Measurements from ENCODE around the gene SMCO4. TPM values are rescaled to one million over a fixed set of nuclear protein-coding genes. Genes with fewer than 3 reads are reported as not detected.

The SMCO4 gene
- total RNA-seq, 1 experiment from 2014 or later = 23.0 TPM

DNA sequence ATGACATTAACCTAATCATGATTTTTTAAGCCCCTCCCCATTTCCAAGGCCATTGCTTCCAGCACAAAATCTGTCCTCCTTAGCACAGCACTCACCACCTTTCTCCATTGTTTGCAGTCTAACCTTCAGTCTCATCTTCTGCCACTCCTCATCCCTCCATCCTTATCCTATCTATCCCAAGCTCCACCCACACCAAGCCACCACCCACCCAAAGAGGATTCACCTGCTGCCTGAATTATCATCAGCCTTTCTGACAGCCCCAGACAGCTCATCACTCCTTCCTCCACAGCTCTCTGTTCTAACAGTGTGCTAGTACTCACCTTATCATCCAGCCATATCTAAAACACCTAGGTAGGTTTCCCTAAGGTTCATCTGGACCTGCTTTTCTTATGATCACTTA lies 20.7 kb upstream of the SMCO4 start:
- ChIA-PET CTCF (no interaction called here), POLR2A (ENCODE audit: unreplicated experiment) (no interaction called here)
- no peak for DNase-seq
- Histone ChIP-seq H3K79me2 (ENCODE audit: low read depth) (no peaks in the 10 kb centered on the region), H3K4me1 (replicated peaks; ENCODE audit: insufficient read depth) (no peaks in the 10 kb centered on the region), H3K27me3 (ENCODE audit: insufficient read depth, low read depth) (no peaks in the 10 kb centered on the region), H3K4me2 (no peak overlapping the region), H4K20me1 (ENCODE audit: insufficient read depth) (no peaks in the 10 kb centered on the region), H3K9me2 (ENCODE audit: insufficient read depth) (no peaks in the 10 kb centered on the region), H3F3A (ENCODE audit: insufficient read depth, low read depth) (no peaks in the 10 kb centered on the region), H3K27ac (no peak overlapping the region), H3K4me3 (no peak overlapping the region), H3K9me3 (ENCODE audit: insufficient read depth, low read depth) (no peaks in the 10 kb centered on the region), H2AFZ (no peak overlapping the region), H3K36me3 (ENCODE audit: low read depth) (no peaks in the 10 kb centered on the region)
- no TSS peak for BruUV-seq (replicated peaks)
- no peak for TF ChIP-seq EZH2 (IDR thresholded peaks at IDR 0.05; ENCODE audit: low read depth)
- TF ChIP-seq, protein P1, sequence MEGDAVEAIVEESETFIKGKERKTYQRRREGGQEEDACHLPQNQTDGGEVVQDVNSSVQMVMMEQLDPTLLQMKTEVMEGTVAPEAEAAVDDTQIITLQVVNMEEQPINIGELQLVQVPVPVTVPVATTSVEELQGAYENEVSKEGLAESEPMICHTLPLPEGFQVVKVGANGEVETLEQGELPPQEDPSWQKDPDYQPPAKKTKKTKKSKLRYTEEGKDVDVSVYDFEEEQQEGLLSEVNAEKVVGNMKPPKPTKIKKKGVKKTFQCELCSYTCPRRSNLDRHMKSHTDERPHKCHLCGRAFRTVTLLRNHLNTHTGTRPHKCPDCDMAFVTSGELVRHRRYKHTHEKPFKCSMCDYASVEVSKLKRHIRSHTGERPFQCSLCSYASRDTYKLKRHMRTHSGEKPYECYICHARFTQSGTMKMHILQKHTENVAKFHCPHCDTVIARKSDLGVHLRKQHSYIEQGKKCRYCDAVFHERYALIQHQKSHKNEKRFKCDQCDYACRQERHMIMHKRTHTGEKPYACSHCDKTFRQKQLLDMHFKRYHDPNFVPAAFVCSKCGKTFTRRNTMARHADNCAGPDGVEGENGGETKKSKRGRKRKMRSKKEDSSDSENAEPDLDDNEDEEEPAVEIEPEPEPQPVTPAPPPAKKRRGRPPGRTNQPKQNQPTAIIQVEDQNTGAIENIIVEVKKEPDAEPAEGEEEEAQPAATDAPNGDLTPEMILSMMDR (conservative IDR thresholded peaks at IDR 0.05) = no peak
- intact Hi-C loops (cut with micrococcal nuclease; ENCODE audit: unreplicated experiment) = no loop called here

DNA sequence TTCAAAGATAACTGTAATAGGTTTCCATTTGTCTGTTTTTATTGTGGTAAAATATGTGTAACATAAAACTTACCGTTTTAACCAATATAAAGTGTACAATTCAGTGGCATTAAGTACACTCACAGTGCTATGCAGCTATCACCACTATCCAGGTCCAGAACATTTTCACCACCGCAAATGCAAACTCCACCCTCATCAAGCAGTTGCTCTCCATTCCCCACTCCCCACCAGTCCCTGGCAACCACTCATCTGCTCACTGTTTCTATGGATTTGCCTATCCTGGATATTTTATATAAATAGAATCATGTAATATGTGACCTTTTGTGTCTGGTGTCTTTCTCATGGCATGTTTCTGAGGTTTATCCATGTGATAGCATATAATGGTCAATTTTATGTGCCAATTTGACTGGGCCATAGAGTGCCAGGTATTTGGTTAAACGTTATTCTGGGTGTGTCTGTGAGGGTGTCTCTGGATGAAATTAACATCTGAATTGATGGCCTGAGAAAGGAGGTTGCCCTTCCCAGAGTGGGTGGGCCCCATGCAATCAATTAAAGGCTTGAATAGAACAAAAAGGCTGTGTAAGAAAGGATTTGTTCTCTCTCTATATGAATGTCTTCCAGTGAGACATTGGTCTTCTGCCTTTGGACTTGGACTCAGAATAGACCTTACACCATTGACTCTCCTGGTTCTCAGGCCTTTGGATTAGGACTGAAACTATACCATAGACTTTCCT lies 17.2 kb upstream of the SMCO4 start:
- H3K9me2 ChIP-seq (ENCODE audit: insufficient read depth) = no peaks in the 10 kb centered on the region
- no peaks in the 10 kb centered on the region for H3K9me3 ChIP-seq (ENCODE audit: insufficient read depth, low read depth)
- H3K4me2 ChIP-seq = no peak overlapping the region
- DNase-seq = no peak
- no peak overlapping the region for H3K4me3 ChIP-seq
- ChIA-PET CTCF (interaction anchor here (0.6 to 0.7 kb wide), 2 partner anchors 14 to 270 kb away, joined by 7 to 9 read pairs; no protein-coding TSS in a partner anchor), POLR2A (ENCODE audit: unreplicated experiment) (no interaction called here)
- peaks cover 5% of the 10 kb centered on the region; the same call in 1 of the 2 replicates for H3K27me3 ChIP-seq (ENCODE audit: insufficient read depth, low read depth)
- no peaks in the 10 kb centered on the region for H3K79me2 ChIP-seq (ENCODE audit: low read depth)
- no peaks in the 10 kb centered on the region for H4K20me1 ChIP-seq (ENCODE audit: insufficient read depth)
- no peaks in the 10 kb centered on the region for H3F3A ChIP-seq (ENCODE audit: insufficient read depth, low read depth)
- H3K27ac ChIP-seq = no peak overlapping the region
- intact Hi-C loops (cut with micrococcal nuclease; ENCODE audit: unreplicated experiment) = no loop called here
- no peak overlapping the region for H2AFZ ChIP-seq
- no peaks in the 10 kb centered on the region for H3K4me1 ChIP-seq (replicated peaks; ENCODE audit: insufficient read depth)
- BruUV-seq (replicated peaks) = no TSS peak
- H3K36me3 ChIP-seq (ENCODE audit: low read depth) = no peaks in the 10 kb centered on the region
- TF ChIP-seq EZH2 (IDR thresholded peaks at IDR 0.05; ENCODE audit: low read depth) = no peak
- TF ChIP-seq, protein P1 (conservative IDR thresholded peaks at IDR 0.05) = no peak

DNA sequence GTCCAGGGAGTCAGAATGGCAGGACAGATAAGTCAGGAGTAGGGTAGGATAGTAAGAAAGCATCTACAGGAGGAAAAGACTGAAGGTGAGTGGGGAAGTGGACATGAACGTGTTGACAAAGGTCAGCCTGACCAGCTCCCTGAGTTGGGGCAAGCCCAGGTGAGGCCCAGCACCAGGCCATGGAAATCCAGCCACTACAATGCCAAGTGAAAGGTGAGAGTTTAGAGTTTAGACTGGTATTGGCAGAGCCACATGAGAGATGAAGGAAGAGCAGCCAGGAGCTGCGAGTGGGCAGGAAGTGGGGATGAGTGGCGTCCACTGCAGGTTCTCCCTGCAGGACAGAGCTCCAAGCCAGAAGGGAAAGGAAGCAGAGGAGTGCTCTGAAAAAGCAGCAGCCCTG lies 16.5 kb upstream of the SMCO4 start:
- H3K27me3 ChIP-seq (ENCODE audit: insufficient read depth, low read depth) = peaks cover 5% of the 10 kb centered on the region; the same call in 1 of the 2 replicates
- no peak overlapping the region for H3K27ac ChIP-seq
- no peak for TF ChIP-seq EZH2 (IDR thresholded peaks at IDR 0.05; ENCODE audit: low read depth)
- TF ChIP-seq, protein P1 (conservative IDR thresholded peaks at IDR 0.05) = no peak
- DNase-seq = no peak
- H4K20me1 ChIP-seq (ENCODE audit: insufficient read depth) = no peaks in the 10 kb centered on the region
- H3K4me3 ChIP-seq = no peak overlapping the region
- H3K4me1 ChIP-seq (replicated peaks; ENCODE audit: insufficient read depth) = no peaks in the 10 kb centered on the region
- no TSS peak for BruUV-seq (replicated peaks)
- H2AFZ ChIP-seq = no peak overlapping the region
- no peaks in the 10 kb centered on the region for H3K79me2 ChIP-seq (ENCODE audit: low read depth)
- ChIA-PET CTCF (no interaction called here), POLR2A (ENCODE audit: unreplicated experiment) (no interaction called here)
- H3K9me2 ChIP-seq (ENCODE audit: insufficient read depth) = no peaks in the 10 kb centered on the region
- no peaks in the 10 kb centered on the region for H3K9me3 ChIP-seq (ENCODE audit: insufficient read depth, low read depth)
- intact Hi-C loops (cut with micrococcal nuclease; ENCODE audit: unreplicated experiment) = no loop called here
- no peaks in the 10 kb centered on the region for H3F3A ChIP-seq (ENCODE audit: insufficient read depth, low read depth)
- H3K36me3 ChIP-seq (ENCODE audit: low read depth) = no peaks in the 10 kb centered on the region
- no peak overlapping the region for H3K4me2 ChIP-seq
